ENCODE measurements around the gene ZBP1.

The ZBP1 gene

DNA sequence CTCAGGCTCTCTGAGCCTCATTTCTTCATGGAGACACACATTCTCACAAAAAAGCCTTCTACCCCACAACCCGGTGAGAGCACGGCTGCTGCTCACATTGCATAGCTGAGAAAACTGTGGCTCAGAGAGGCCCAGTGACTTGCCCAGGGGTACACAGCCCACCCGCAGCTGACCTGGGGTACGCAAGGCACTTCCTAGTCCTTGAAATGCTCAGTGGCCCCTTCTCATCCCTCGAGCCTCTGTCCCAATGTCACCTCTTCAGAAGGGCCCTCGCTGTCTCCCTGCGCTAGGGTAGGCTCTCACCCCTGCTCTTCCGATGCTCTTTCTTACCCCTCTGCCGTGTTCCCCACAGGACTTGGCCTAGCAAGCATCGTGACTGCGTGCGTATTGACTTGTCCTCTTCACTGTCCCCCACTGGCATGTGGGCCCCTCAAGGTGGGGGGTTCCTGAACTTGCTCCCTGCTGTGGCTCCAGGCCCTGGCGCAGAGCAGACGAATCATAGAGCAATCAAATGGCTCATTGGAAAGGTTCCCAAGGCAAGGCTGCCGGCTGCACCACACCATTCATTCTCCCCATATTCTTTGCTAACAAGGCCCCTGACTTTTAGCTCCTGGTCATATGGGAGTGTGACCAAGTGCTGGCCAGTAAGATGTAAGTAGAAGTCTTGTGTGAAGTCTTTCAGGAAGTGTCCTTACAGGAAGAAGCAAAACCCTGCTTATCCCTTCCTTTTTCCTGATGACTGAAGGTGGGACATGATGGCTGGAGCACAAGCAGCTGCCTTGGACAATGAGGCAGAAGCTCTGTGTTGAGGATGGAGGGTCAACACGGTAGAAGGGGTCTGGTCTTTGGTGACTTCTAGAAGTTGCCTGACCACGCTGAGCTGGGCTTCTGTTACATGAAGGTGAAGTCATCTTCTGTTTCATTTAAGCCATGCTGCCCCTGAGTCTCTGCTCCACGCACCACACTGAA, 36.7 kb downstream of the ZBP1 start:
- no peaks in the 10 kb centered on the region for H3K9me3 ChIP-seq (ENCODE audit: insufficient read depth, low read length)
- no peak overlapping the region for H3K9ac ChIP-seq (ENCODE audit: low read length)
- no peak overlapping the region for H3K4me3 ChIP-seq (ENCODE audit: low read length)
- H3K27ac ChIP-seq (ENCODE audit: low read length) = no peak overlapping the region
- H3K4me1 ChIP-seq (ENCODE audit: low read length) = no peaks in the 10 kb centered on the region
- no peak overlapping the region for H3K4me2 ChIP-seq (ENCODE audit: low read length)
- H2AFZ ChIP-seq (ENCODE audit: low read depth, low read length) = no peak overlapping the region
- TF ChIP-seq, protein P1, sequence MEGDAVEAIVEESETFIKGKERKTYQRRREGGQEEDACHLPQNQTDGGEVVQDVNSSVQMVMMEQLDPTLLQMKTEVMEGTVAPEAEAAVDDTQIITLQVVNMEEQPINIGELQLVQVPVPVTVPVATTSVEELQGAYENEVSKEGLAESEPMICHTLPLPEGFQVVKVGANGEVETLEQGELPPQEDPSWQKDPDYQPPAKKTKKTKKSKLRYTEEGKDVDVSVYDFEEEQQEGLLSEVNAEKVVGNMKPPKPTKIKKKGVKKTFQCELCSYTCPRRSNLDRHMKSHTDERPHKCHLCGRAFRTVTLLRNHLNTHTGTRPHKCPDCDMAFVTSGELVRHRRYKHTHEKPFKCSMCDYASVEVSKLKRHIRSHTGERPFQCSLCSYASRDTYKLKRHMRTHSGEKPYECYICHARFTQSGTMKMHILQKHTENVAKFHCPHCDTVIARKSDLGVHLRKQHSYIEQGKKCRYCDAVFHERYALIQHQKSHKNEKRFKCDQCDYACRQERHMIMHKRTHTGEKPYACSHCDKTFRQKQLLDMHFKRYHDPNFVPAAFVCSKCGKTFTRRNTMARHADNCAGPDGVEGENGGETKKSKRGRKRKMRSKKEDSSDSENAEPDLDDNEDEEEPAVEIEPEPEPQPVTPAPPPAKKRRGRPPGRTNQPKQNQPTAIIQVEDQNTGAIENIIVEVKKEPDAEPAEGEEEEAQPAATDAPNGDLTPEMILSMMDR (IDR thresholded peaks at IDR 0.05; ENCODE audit: low read depth, low read length) = no peak
- TF ChIP-seq EZH2phosphoT487 (IDR thresholded peaks at IDR 0.05; ENCODE audit: low read depth) = no peak
- no peaks in the 10 kb centered on the region for H4K20me1 ChIP-seq (ENCODE audit: insufficient read depth, low read length)
- peaks cover 68% of the 10 kb centered on the region for H3K27me3 ChIP-seq (ENCODE audit: low read depth, low read length)
- H3K79me2 ChIP-seq (ENCODE audit: low read length) = no peaks in the 10 kb centered on the region
- H3K36me3 ChIP-seq (replicated peaks; ENCODE audit: low read depth, low read length) = no peaks in the 10 kb centered on the region

DNA sequence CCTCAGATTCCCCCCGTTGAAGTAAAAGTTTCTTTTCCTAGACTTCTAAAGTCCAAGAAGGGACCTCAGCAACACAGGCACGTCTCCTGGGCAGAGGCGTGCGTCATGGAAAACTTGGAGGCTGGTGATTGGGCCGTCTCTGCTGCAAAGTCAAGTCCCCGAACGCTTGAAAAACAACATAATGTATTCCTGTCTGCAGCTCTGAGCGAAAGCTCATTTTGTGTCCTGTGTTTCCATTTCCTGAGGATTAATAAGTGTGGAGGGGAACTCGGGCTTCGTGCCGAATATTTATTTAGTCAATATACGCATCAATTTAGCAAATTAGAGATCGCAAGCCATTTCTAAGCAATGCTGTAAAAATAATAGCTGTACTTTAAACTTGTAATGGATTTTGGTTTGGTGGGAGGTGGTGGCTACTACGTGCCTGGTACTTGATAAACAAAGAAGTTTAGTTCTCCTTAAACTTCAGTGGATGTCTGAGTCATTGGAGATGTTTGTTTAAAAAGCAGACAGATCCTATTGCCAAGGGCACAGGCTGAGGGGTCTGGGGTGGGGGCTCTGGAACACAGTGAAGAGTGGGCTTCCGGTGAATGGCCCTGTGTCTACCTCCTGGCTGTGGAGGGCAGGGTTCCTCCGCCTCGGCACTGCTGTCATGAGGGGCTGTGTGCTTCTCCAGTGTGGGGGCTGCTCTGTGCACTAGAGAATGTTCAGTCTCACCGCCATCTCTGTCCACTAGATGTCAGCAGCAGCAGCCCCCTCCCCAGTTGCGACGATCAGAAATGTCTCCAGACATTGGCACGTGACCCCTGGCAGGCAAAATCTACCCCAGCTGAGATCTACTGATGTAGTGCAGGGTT, 37.6 kb downstream of the ZBP1 start:
- Histone ChIP-seq H3K36me3 (replicated peaks; ENCODE audit: low read depth, low read length) (no peaks in the 10 kb centered on the region), H3K27me3 (ENCODE audit: low read depth, low read length) (peaks cover 72% of the 10 kb centered on the region), H3K4me1 (ENCODE audit: low read length) (no peaks in the 10 kb centered on the region), H3K4me2 (ENCODE audit: low read length) (no peak overlapping the region), H3K27ac (ENCODE audit: low read length) (no peak overlapping the region), H3K4me3 (ENCODE audit: low read length) (no peak overlapping the region), H3K9me3 (ENCODE audit: insufficient read depth, low read length) (no peaks in the 10 kb centered on the region), H3K9ac (ENCODE audit: low read length) (no peak overlapping the region), H4K20me1 (ENCODE audit: insufficient read depth, low read length) (no peaks in the 10 kb centered on the region), H3K79me2 (ENCODE audit: low read length) (no peaks in the 10 kb centered on the region), H2AFZ (ENCODE audit: low read depth, low read length) (no peak overlapping the region)
- TF ChIP-seq, protein P1 (IDR thresholded peaks at IDR 0.05; ENCODE audit: low read depth, low read length) = peak; percentile 58
- TF ChIP-seq EZH2phosphoT487 (IDR thresholded peaks at IDR 0.05; ENCODE audit: low read depth) = no peak

DNA sequence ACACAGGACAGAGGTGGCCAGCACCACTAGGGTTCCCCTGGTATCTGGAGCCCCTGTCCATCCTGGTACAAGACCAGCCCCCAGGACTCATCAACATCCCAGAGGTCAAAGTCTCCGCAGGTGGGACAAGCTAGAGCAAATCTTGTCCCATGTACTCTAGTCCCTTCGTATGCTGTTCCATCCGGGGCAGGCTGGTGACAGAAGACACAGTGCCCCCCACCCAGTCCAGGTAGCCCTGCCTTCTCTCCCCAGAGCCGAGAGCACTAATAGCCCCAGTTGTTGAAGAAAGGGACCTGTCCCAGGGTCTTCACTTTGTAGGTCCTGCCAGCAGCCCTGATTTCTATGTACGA, 38.2 kb downstream of the ZBP1 start:
- no peaks in the 10 kb centered on the region for H3K9me3 ChIP-seq (ENCODE audit: insufficient read depth, low read length)
- no peak overlapping the region for H3K27ac ChIP-seq (ENCODE audit: low read length)
- H3K79me2 ChIP-seq (ENCODE audit: low read length) = no peaks in the 10 kb centered on the region
- H3K9ac ChIP-seq (ENCODE audit: low read length) = no peak overlapping the region
- TF ChIP-seq EZH2phosphoT487 (IDR thresholded peaks at IDR 0.05; ENCODE audit: low read depth) = no peak
- TF ChIP-seq, protein P1 (IDR thresholded peaks at IDR 0.05; ENCODE audit: low read depth, low read length) = no peak
- no peaks in the 10 kb centered on the region for H3K4me1 ChIP-seq (ENCODE audit: low read length)
- H3K36me3 ChIP-seq (replicated peaks; ENCODE audit: low read depth, low read length) = no peaks in the 10 kb centered on the region
- no peak overlapping the region for H3K4me2 ChIP-seq (ENCODE audit: low read length)
- H2AFZ ChIP-seq (ENCODE audit: low read depth, low read length) = no peak overlapping the region
- no peak overlapping the region for H3K4me3 ChIP-seq (ENCODE audit: low read length)
- peaks cover 72% of the 10 kb centered on the region for H3K27me3 ChIP-seq (ENCODE audit: low read depth, low read length)
- H4K20me1 ChIP-seq (ENCODE audit: insufficient read depth, low read length) = no peaks in the 10 kb centered on the region
